ENCODE results near the gene PLEKHA6. TPM values are rescaled to one million over a fixed set of nuclear protein-coding genes. Genes with fewer than 3 reads are reported as not detected.

Gene PLEKHA6
- total and polyA plus RNA-seq, 2 of the 4 experiments (the other 2 are of a cell fraction): 8.2 to 19.9 TPM

- H4K20me1 ChIP-seq (ENCODE audit: insufficient read depth, low read length): no peaks in the 10 kb centered on the region
- H3K18ac ChIP-seq (ENCODE audit: low read depth, low read length): no peak overlapping the region
- H2BK20ac ChIP-seq (ENCODE audit: low read depth, low read length): no peak overlapping the region
- DNase-seq: no peak
- no peak overlapping the region for H2BK120ac ChIP-seq (ENCODE audit: low read depth, low read length)
- peaks cover 73% of the 10 kb centered on the region for H3K27me3 ChIP-seq (ENCODE audit: control insufficient read depth, insufficient read depth, low read length)
- no peaks in the 10 kb centered on the region for H3K9me1 ChIP-seq (ENCODE audit: insufficient read depth, low read length)
- H2AK9ac ChIP-seq (replicated peaks; ENCODE audit: low read depth, low read length, poor library complexity): no peak overlapping the region
- no peaks in the 10 kb centered on the region for H3K79me1 ChIP-seq (ENCODE audit: low read depth in 1 of 2, low read length in 2 of 2)
- no peak overlapping the region for H2AK5ac ChIP-seq (ENCODE audit: low read depth, low read length)
- ATAC-seq (ENCODE audit: low read depth): no peak
- H3K4me1 ChIP-seq (ENCODE audit: control insufficient read depth, insufficient read depth, low read length): peaks cover 3% of the 10 kb centered on the region; the same call in 1 of the 2 replicates
- ChIA-PET CTCF (interaction anchor here (0.6 to 1.6 kb wide), 2 partner anchors 18 to 307 kb away, joined by 3 read pairs; partner anchors contain the start of gene SOX13), POLR2A (ENCODE audit: unreplicated experiment) (no interaction called here)
- WGBS, 2 experiments (ENCODE audit: extremely low coverage in 2 of 2, insufficient read length in 1 of 2): 83% methylated on average over 1 of the region's 8 CpGs; no CpG with 5 or more reads in 1 of the 2 experiments
- H3K9me3 ChIP-seq (ENCODE audit: control insufficient read depth, insufficient read depth, low read length): no peaks in the 10 kb centered on the region
- no peak overlapping the region for H4K91ac ChIP-seq (ENCODE audit: insufficient read depth, low read depth, low read length)
- no peak overlapping the region for H3K9ac ChIP-seq (ENCODE audit: low read depth, low read length)
- no peak overlapping the region for H2AFZ ChIP-seq (replicated peaks; ENCODE audit: low read length, poor library complexity)
- no peak overlapping the region for H3K4me2 ChIP-seq (ENCODE audit: low read depth, low read length)
- no peak overlapping the region for H2BK15ac ChIP-seq (ENCODE audit: low read depth, low read length)
- no peak overlapping the region for H3K23ac ChIP-seq (ENCODE audit: low read depth, low read length)
- H3K4me3 ChIP-seq (ENCODE audit: insufficient read depth, low read depth, low read length): no peak overlapping the region
- H3K56ac ChIP-seq (ENCODE audit: extremely low read depth, insufficient read depth, low read length): no peak overlapping the region
- TF ChIP-seq MXI1 (IDR thresholded peaks at IDR 0.05; ENCODE audit: borderline replicate concordance, low read depth, low read length) (no peak), BHLHE40 (IDR thresholded peaks at IDR 0.05; ENCODE audit: low read depth, low read length) (no peak), SMC3 (IDR thresholded peaks at IDR 0.05; ENCODE audit: low read depth, low read length) (no peak)
- intact Hi-C loops (cut with micrococcal nuclease): no loop called here
- dilution Hi-C loops (cut with HindIII; ENCODE audit: low sequenced_read_pairs, unreplicated experiment): loop anchor here (25.0 kb wide), 2 partner anchors 218 to 518 kb away; partner anchors contain the start of genes ETNK2, REN and SNRPE
- no peaks in the 10 kb centered on the region for H3K36me3 ChIP-seq (ENCODE audit: control insufficient read depth, insufficient read depth, low read length)
- no peak overlapping the region for H3K14ac ChIP-seq (replicated peaks; ENCODE audit: low read depth, low read length)
- H2BK5ac ChIP-seq (ENCODE audit: low read depth, low read length, poor library complexity, severe bottlenecking): no peak overlapping the region
- BruUV-seq (replicated peaks): no TSS peak
- H4K8ac ChIP-seq (ENCODE audit: low read depth in 2 of 2, low read length in 2 of 2): no peak overlapping the region
- H4K5ac ChIP-seq (ENCODE audit: low read depth, low read length): no peak overlapping the region
- no peak overlapping the region for H3K4ac ChIP-seq (ENCODE audit: low read depth, low read length)
- H3K27ac ChIP-seq (ENCODE audit: insufficient read depth, low read length): no peak overlapping the region
- in situ Hi-C loops (cut with MboI; ENCODE audit: low sequenced_read_pairs): no loop called here
Observed at GRCh38 chr1:204380293-204380831, 20.6 kb upstream of the PLEKHA6 start.

Data from IMR-90 (cell line).